PC-3 (cell line): Measurements from ENCODE around the gene C9orf72. TPM values are rescaled to one million over a fixed set of nuclear protein-coding genes. Genes with fewer than 3 reads are reported as not detected.

ENCODE experiments used
- ATAC-seq: fragments of 200-7000 bp; cut with Tn5 transposase; 2 replicates; pipeline ENCODE4 v1.9.1; 2020; ENCODE audit warnings: mild to moderate bottlenecking, moderate library complexity
- BruUV-seq: library from RNA; stranded (reverse); fragments of 400-500 nt; replicated peaks from 2 replicates; lab custom pipeline; 2021; lab: Mats Ljungman, UMichigan
- CTCF ChIA-PET: fragments of 300-600 bp; sonication (Branson Sonifier 250); formaldehyde crosslinking; loops from one replicate; lab custom pipeline; 2022; ENCODE audit warnings: antibody characterized with exemption; lab: Charles Lee
- POLR2A ChIA-PET: fragments of 300-600 bp; sonication (Branson Sonifier 250); formaldehyde crosslinking; loops from one replicate; lab custom pipeline; 2022; ENCODE audit warnings: antibody characterized with exemption; ENCODE audit not compliant: unreplicated experiment; lab: Charles Lee
- DNase-seq: peaks from one replicate; pipeline ENCODE4 v3.0.0-alpha.2; 2015
- H2AFZ ChIP-seq: fragments of 300-600 bp; sonication (generic); 2 replicates; pipeline ENCODE4 v1.6.0; 2016; ENCODE audit warnings: antibody characterized with exemption, low read length
- H3F3A ChIP-seq: fragments of 300-600 bp; sonication (generic); one replicate; pipeline ENCODE4 v1.6.0; 2017; ENCODE audit warnings: antibody characterized with exemption, low read length, control low read depth, mild to moderate bottlenecking; ENCODE audit not compliant: unreplicated experiment
- H3K27ac ChIP-seq: fragments of 300-600 bp; sonication (generic); 2 replicates; pipeline ENCODE4 v1.5.1; 2016; ENCODE audit warnings: mild to moderate bottlenecking, low read length
- H3K27me3 ChIP-seq: fragments of 300-600 bp; sonication (generic); 2 replicates; pipeline ENCODE4 v1.6.1; 2016; ENCODE audit warnings: low read length, mixed read lengths
- H3K36me3 ChIP-seq: fragments of 300-600 bp; sonication (generic); 2 replicates; pipeline ENCODE4 v1.6.1; 2016; ENCODE audit warnings: low read depth, mixed run types, low read length, mixed read lengths
- H3K4me1 ChIP-seq: fragments of 300-600 bp; sonication (generic); 2 replicates; pipeline ENCODE4 v1.5.1; 2016; ENCODE audit warnings: low read length; ENCODE audit not compliant: insufficient read depth
- H3K4me2 ChIP-seq: fragments of 300-600 bp; sonication (generic); 2 replicates; pipeline ENCODE4 v1.6.0; 2016; ENCODE audit warnings: low read length
- H3K4me3 ChIP-seq: fragments of 300-600 bp; sonication (generic); 2 replicates; pipeline ENCODE4 v1.5.1; 2016; ENCODE audit warnings: mild to moderate bottlenecking, low read length, mixed read lengths
- H3K79me2 ChIP-seq: fragments of 300-600 bp; sonication (generic); 2 replicates; pipeline ENCODE4 v1.6.1; 2017; ENCODE audit warnings: low read length, mixed read lengths
- H3K9ac ChIP-seq: fragments of 300-600 bp; sonication (generic); 2 replicates; pipeline ENCODE4 v1.6.0; 2016; ENCODE audit warnings: mild to moderate bottlenecking, low read length
- H3K9me2 ChIP-seq: fragments of 300-600 bp; sonication (generic); replicated peaks from 2 replicates; pipeline ENCODE4 v1.6.1; 2016; ENCODE audit warnings: mixed run types, low read length, mixed read lengths
- H3K9me3 ChIP-seq: fragments of 300-600 bp; sonication (generic); 2 replicates; pipeline ENCODE4 v1.6.1; 2016; ENCODE audit warnings: low read length, mixed read lengths
- H4K20me1 ChIP-seq: fragments of 300-600 bp; sonication (generic); 2 replicates; pipeline ENCODE4 v1.6.1; 2016; ENCODE audit warnings: low read length, mixed read lengths
- EZH2 ChIP-seq: fragments of 300-600 bp; sonication (generic); IDR thresholded peaks from one replicate; pipeline ENCODE4 v1.6.1; 2017; ENCODE audit warnings: antibody characterized with exemption, mild to moderate bottlenecking, low read length; ENCODE audit not compliant: unreplicated experiment
- EZH2phosphoT487 ChIP-seq: fragments of 300-600 bp; sonication (generic); IDR thresholded peaks from 2 replicates; pipeline ENCODE4 v1.6.1; 2018; ENCODE audit warnings: mild to moderate bottlenecking, antibody characterized with exemption, low read length, borderline replicate concordance
- intact Hi-C: fragments of 100-400 bp; cut with micrococcal nuclease; formaldehyde crosslinking; loops from 2 replicates; pipeline ENCODE4 v1.9.0; 2023
- total RNA-seq: library from RNA; depleted of rRNA; stranded (reverse); fragments of >200 nt; gene quantifications from 2 replicates; pipeline ENCODE4 v1.2.3, GENCODE V29; 2014
- TF ChIP-seq, protein P1 (sequence below): fragments of 300-600 bp; sonication (generic); conservative IDR thresholded peaks from 2 replicates; pipeline ENCODE4 v1.5.1; 2017; ENCODE audit warnings: antibody characterized with exemption, low read depth, mild to moderate bottlenecking, low read length

Gene C9orf72
- total RNA-seq, 1 experiment from 2014 or later: 10.4 TPM

DNA sequence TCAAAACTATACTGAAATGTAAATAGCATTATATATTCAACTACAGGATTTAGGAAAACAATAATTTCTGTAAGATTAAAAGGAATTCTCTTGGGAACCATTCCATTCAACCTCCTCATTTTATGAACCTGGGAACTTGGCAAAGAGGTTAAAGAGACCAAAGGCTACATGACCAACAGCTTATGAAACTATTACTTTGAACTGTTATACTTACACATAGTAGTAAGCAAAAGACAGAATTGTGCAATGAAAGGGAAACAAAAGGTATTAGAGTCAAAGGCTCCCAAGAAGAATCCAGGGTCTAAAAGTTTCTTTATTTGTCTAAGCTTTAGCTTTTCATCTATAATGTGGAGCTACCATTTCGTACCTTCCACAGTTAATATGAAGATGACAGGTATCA lies 7.2 kb downstream of the C9orf72 start:
- Histone ChIP-seq H3K4me3 (no peak overlapping the region), H3F3A (peaks cover 6% of the 10 kb centered on the region), H3K36me3 (peaks cover 13% of the 10 kb centered on the region; the same call in 1 of the 2 replicates), H3K9me2 (no peaks in the 10 kb centered on the region), H4K20me1 (no peaks in the 10 kb centered on the region), H3K9me3 (no peaks in the 10 kb centered on the region), H3K9ac (no peak overlapping the region), H3K4me1 (peaks cover 29% of the 10 kb centered on the region), H3K27me3 (no peaks in the 10 kb centered on the region), H3K27ac (no peak overlapping the region), H3K4me2 (no peak overlapping the region), H2AFZ (no peak overlapping the region), H3K79me2 (peaks cover 34% of the 10 kb centered on the region)
- no peak for ATAC-seq
- BruUV-seq: no TSS peak
- intact Hi-C loops: no loop called here
- no peak for DNase-seq
- POLR2A ChIA-PET: no interaction called here
- TF ChIP-seq EZH2phosphoT487 (no peak), EZH2 (no peak)
- TF ChIP-seq, protein P1, sequence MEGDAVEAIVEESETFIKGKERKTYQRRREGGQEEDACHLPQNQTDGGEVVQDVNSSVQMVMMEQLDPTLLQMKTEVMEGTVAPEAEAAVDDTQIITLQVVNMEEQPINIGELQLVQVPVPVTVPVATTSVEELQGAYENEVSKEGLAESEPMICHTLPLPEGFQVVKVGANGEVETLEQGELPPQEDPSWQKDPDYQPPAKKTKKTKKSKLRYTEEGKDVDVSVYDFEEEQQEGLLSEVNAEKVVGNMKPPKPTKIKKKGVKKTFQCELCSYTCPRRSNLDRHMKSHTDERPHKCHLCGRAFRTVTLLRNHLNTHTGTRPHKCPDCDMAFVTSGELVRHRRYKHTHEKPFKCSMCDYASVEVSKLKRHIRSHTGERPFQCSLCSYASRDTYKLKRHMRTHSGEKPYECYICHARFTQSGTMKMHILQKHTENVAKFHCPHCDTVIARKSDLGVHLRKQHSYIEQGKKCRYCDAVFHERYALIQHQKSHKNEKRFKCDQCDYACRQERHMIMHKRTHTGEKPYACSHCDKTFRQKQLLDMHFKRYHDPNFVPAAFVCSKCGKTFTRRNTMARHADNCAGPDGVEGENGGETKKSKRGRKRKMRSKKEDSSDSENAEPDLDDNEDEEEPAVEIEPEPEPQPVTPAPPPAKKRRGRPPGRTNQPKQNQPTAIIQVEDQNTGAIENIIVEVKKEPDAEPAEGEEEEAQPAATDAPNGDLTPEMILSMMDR: no peak
- CTCF ChIA-PET: no interaction called here

DNA sequence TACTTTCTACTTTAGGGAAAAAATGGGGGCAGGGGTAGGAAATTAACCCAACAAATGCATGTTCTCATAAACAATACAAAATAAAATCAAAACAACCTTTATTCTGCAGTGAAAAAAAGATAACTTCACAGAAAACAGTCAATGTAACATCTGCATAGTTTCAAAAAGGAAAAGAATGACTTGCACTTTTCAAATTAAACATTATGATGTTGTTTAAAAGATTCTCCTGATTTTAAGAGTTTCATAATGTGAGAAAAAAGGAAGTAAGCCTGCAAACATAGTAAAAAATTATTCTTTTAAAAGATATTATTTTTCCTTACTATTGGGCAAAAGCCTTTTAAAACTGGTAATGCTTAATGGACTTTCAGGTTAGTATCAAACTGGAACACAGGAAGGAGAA lies 7.6 kb downstream of the C9orf72 start:
- peaks cover 16% of the 10 kb centered on the region; the same call in 1 of the 2 replicates for H3K36me3 ChIP-seq
- intact Hi-C loops: no loop called here
- no peaks in the 10 kb centered on the region for H4K20me1 ChIP-seq
- ATAC-seq (no peak), DNase-seq (no peak)
- H3K9ac ChIP-seq: no peak overlapping the region
- POLR2A ChIA-PET: no interaction called here
- H3F3A ChIP-seq: peaks cover 6% of the 10 kb centered on the region
- H3K9me3 ChIP-seq: no peaks in the 10 kb centered on the region
- no peak overlapping the region for H2AFZ ChIP-seq
- H3K79me2 ChIP-seq: peaks cover 30% of the 10 kb centered on the region
- H3K4me3 ChIP-seq: no peak overlapping the region
- no peak for TF ChIP-seq EZH2
- TF ChIP-seq EZH2phosphoT487: no peak
- TF ChIP-seq, protein P1: no peak
- H3K27ac ChIP-seq: no peak overlapping the region
- no peak overlapping the region for H3K4me2 ChIP-seq
- CTCF ChIA-PET: no interaction called here
- no TSS peak for BruUV-seq
- H3K9me2 ChIP-seq: no peaks in the 10 kb centered on the region
- no peaks in the 10 kb centered on the region for H3K27me3 ChIP-seq
- peaks cover 27% of the 10 kb centered on the region for H3K4me1 ChIP-seq

GRCh38 chr9:27564670-27565069 lies 8.6 kb downstream of the C9orf72 start:
- ChIA-PET POLR2A (no interaction called here), CTCF (no interaction called here)
- Histone ChIP-seq H3K79me2 (peaks cover 24% of the 10 kb centered on the region), H3K27me3 (no peaks in the 10 kb centered on the region), H3K27ac (no peak overlapping the region), H3K9ac (no peak overlapping the region), H3K9me2 (no peaks in the 10 kb centered on the region), H3K4me2 (no peak overlapping the region), H2AFZ (no peak overlapping the region), H3F3A (peaks cover 3% of the 10 kb centered on the region), H3K4me3 (no peak overlapping the region), H4K20me1 (no peaks in the 10 kb centered on the region), H3K4me1 (peaks cover 17% of the 10 kb centered on the region), H3K9me3 (no peaks in the 10 kb centered on the region), H3K36me3 (peaks cover 18% of the 10 kb centered on the region; the same call in 1 of the 2 replicates)
- TF ChIP-seq EZH2phosphoT487 (no peak), EZH2 (no peak)
- DNase-seq (no peak), ATAC-seq (no peak)
- intact Hi-C loops: no loop called here
- no TSS peak for BruUV-seq
